Fibroblast of gingiva (primary cell): ENCODE results near the gene CLTCL1.
"Not testable (repeated sequence)": the region's sequence is repeated elsewhere in the genome, so short reads cannot be mapped to it uniquely, and the experiment has no call there.

Source experiments
- DNase-seq: peaks from one replicate; pipeline ENCODE4 v3.0.0-alpha.2; 2011; ENCODE audit warnings: low read depth

CLTCL1 gene

GRCh38 chr22:19175602-19176174 lies 115.8 kb downstream of the CLTCL1 start:
- DNase-seq: no peak

GRCh38 chr22:19175026-19175601 lies 116.4 kb downstream of the CLTCL1 start:
- DNase-seq: no peak

- DNase-seq: peak; percentile 88
These were observed 117.2 kb downstream of the CLTCL1 start for GRCh38 chr22:19174106-19175025.

- DNase-seq: no peak
These were observed 118.2 kb downstream of the CLTCL1 start for GRCh38 chr22:19173047-19174035.

- DNase-seq: no peak
These were observed 119.1 kb downstream of the CLTCL1 start for GRCh38 chr22:19172213-19173046.

- no peak for DNase-seq
These were observed 121.6 kb downstream of the CLTCL1 start for GRCh38 chr22:19169947-19170318.

GRCh38 chr22:19169002-19169946 lies 122.2 kb downstream of the CLTCL1 start:
- no peak for DNase-seq

- no peak for DNase-seq
These were observed 123.2 kb downstream of the CLTCL1 start for GRCh38 chr22:19168088-19168890.

- DNase-seq: no peak
These were observed 124.2 kb downstream of the CLTCL1 start for GRCh38 chr22:19167106-19167869.

- no peak for DNase-seq
These were observed 125.1 kb downstream of the CLTCL1 start for GRCh38 chr22:19166421-19166820.

GRCh38 chr22:19164425-19164824 lies 127.1 kb downstream of the CLTCL1 start:
- DNase-seq: no peak

GRCh38 chr22:19158649-19159048 lies 132.9 kb downstream of the CLTCL1 start:
- DNase-seq: not testable (repeated sequence)

- not testable (repeated sequence) for DNase-seq
These were observed 135.4 kb downstream of the CLTCL1 start for GRCh38 chr22:19156109-19156508.

- DNase-seq: no peak
These were observed 138.3 kb downstream of the CLTCL1 start for GRCh38 chr22:19152942-19153883.

- no peak for DNase-seq
These were observed 140.0 kb downstream of the CLTCL1 start for GRCh38 chr22:19151329-19152191.
